ENCODE data around the gene ZNF429. TPM values are rescaled to one million over a fixed set of nuclear protein-coding genes. Genes with fewer than 3 reads are reported as not detected.
"Not testable (repeated sequence)": the region's sequence is repeated elsewhere in the genome, so short reads cannot be mapped to it uniquely, and the experiment has no call there.

The ZNF429 gene
- total RNA-seq, 1 donor from 2014 or later = 19.3 TPM

- TF ChIP-seq CTCF (IDR thresholded peaks at IDR 0.05) = no peak
Observed at GRCh38 chr19:21532904-21533303, 27.5 kb downstream of the ZNF429 start.

GRCh38 chr19:21536741-21537290 lies 31.4 kb downstream of the ZNF429 start:
- Histone ChIP-seq H3K9me3 (peaks cover 89% of the 10 kb centered on the region), H3K36me3 (peaks cover 32% of the 10 kb centered on the region)
- DNase-seq; H3K27me3 ChIP-seq (ENCODE audit: low read depth); ATAC-seq; intact Hi-C loops (cut with DNase I); H3K27ac ChIP-seq; H3K4me3 ChIP-seq; H3K4me1 ChIP-seq: not testable (repeated sequence)

More at GRCh38 chr19:21532904-21533303, 27.5 kb downstream of the ZNF429 start:
- intact Hi-C loops (cut with DNase I) = no loop called here
- Histone ChIP-seq H3K36me3 (peaks cover 48% of the 10 kb centered on the region), H3K27ac (no peak overlapping the region), H3K4me3 (no peak overlapping the region), H3K27me3 (ENCODE audit: low read depth) (no peaks in the 10 kb centered on the region), H3K9me3 (peaks cover 74% of the 10 kb centered on the region), H3K4me1 (no peaks in the 10 kb centered on the region)
- no peak for DNase-seq
- ATAC-seq = no peak

GRCh38 chr19:21559444-21559843 lies 54.0 kb downstream of the ZNF429 start:
- ATAC-seq = no peak
- intact Hi-C loops (cut with DNase I) = no loop called here

GRCh38 chr19:21564406-21564805 lies 59.0 kb downstream of the ZNF429 start:
- no peak overlapping the region for H3K4me3 ChIP-seq
- DNase-seq (no peak), ATAC-seq (no peak)
- H3K9me3 ChIP-seq = peaks cover 25% of the 10 kb centered on the region
- intact Hi-C loops (cut with DNase I) = no loop called here
- no peaks in the 10 kb centered on the region for H3K4me1 ChIP-seq
- TF ChIP-seq CTCF (IDR thresholded peaks at IDR 0.05) = no peak
- no peaks in the 10 kb centered on the region for H3K27me3 ChIP-seq (ENCODE audit: low read depth)
- no peaks in the 10 kb centered on the region for H3K36me3 ChIP-seq
- H3K27ac ChIP-seq = no peak overlapping the region

More at GRCh38 chr19:21559444-21559843, 54.0 kb downstream of the ZNF429 start:
- DNase-seq = no peak
- H3K4me3 ChIP-seq = no peak overlapping the region
- no peak overlapping the region for H3K27ac ChIP-seq
- TF ChIP-seq CTCF (IDR thresholded peaks at IDR 0.05) = no peak
- no peaks in the 10 kb centered on the region for H3K36me3 ChIP-seq
- no peaks in the 10 kb centered on the region for H3K27me3 ChIP-seq (ENCODE audit: low read depth)
- H3K9me3 ChIP-seq = peaks cover 54% of the 10 kb centered on the region
- H3K4me1 ChIP-seq = no peaks in the 10 kb centered on the region

- Histone ChIP-seq H3K4me3 (no peak overlapping the region), H3K9me3 (peaks cover 9% of the 10 kb centered on the region), H3K4me1 (no peaks in the 10 kb centered on the region), H3K36me3 (no peaks in the 10 kb centered on the region), H3K27me3 (ENCODE audit: low read depth) (no peaks in the 10 kb centered on the region), H3K27ac (no peak overlapping the region)
- intact Hi-C loops (cut with DNase I) = no loop called here
- TF ChIP-seq CTCF (IDR thresholded peaks at IDR 0.05) = no peak
- ATAC-seq = no peak
- no peak for DNase-seq
Observed at GRCh38 chr19:21566073-21566472, 60.7 kb downstream of the ZNF429 start.

GRCh38 chr19:21567806-21568205 lies 62.4 kb downstream of the ZNF429 start:
- H3K4me3 ChIP-seq = peak overlapping the region; percentile 56
- H3K9me3 ChIP-seq; H3K27me3 ChIP-seq (ENCODE audit: low read depth); H3K27ac ChIP-seq; ATAC-seq; intact Hi-C loops (cut with DNase I); H3K4me1 ChIP-seq; H3K36me3 ChIP-seq; DNase-seq: not testable (repeated sequence)

All from lower lobe of right lung (tissue), 2 donors.